Vagina (tissue), 2 donors: Measurements from ENCODE around the gene MGME1. TPM values are rescaled to one million over a fixed set of nuclear protein-coding genes. Genes with fewer than 3 reads are reported as not detected.

ENCODE experiments used
- DNase-seq, 2 donors: peaks; one replicate each; pipeline ENCODE4 v3.0.0-alpha.2; 2017; ENCODE audit errors: extremely low spot score in 2 of 2
- H3K27ac ChIP-seq: fragments of 200-600 bp; sonication (generic); one replicate; pipeline ENCODE4 v1.5.1; 2019
- H3K27me3 ChIP-seq: fragments of 200-600 bp; sonication (generic); one replicate; pipeline ENCODE4 v1.5.1; 2019
- H3K36me3 ChIP-seq, 2 donors: fragments of 200-600 bp; sonication (generic); one replicate each; pipeline ENCODE4 v1.5.1; 2017 to 2019
- H3K4me1 ChIP-seq: fragments of 200-600 bp; sonication (generic); one replicate; pipeline ENCODE4 v1.5.1; 2019
- H3K4me3 ChIP-seq, 2 donors: fragments of 200-600 bp; sonication (generic); 1 replicate in 1 of 2; 2 replicates in 1 of 2; pipeline ENCODE4 v1.5.1; 2016 to 2019
- H3K9me3 ChIP-seq: fragments of 200-600 bp; sonication (generic); one replicate; pipeline ENCODE4 v1.5.1; 2019
- POLR2A ChIP-seq, 2 donors: fragments of 450-650 bp; IDR thresholded peaks; one replicate each; pipeline ENCODE4 v1.6.1; 2017; ENCODE audit warnings: antibody characterized with exemption in 2 of 2, mild to moderate bottlenecking in 2 of 2, moderate library complexity in 2 of 2
- POLR2AphosphoS5 ChIP-seq, 2 donors: sonication (generic); formaldehyde crosslinking; IDR thresholded peaks; one replicate each; pipeline ENCODE4 v1.9.0; 2017; ENCODE audit warnings: antibody characterized with exemption in 2 of 2, mild to moderate bottlenecking in 2 of 2, low read depth in 1 of 2; ENCODE audit not compliant: insufficient read depth in 1 of 2
- intact Hi-C: fragments of 100-400 bp; cut with DNase I; formaldehyde crosslinking; loops from one replicate; pipeline ENCODE4 v1.15.1; 2023
- total RNA-seq: library from RNA; depleted of rRNA; stranded (reverse); fragments of >200 nt; gene quantifications from one replicate; pipeline ENCODE4 v1.2.3, GENCODE V29; 2016
- TF ChIP-seq, protein P1 (sequence below), 3 experiments: fragments of 450-650 bp in 2 of 3; fragments of 200-600 bp in 1 of 3; sonication (generic) in 1 of 3; IDR thresholded peaks; one replicate each; pipeline ENCODE4 v1.5.1; 2017 to 2019; ENCODE audit warnings: antibody characterized with exemption in 3 of 3, mild to moderate bottlenecking in 2 of 3, moderate library complexity in 2 of 3

Gene MGME1
- total RNA-seq, 1 donor from 2014 or later: 8.6 TPM

DNA sequence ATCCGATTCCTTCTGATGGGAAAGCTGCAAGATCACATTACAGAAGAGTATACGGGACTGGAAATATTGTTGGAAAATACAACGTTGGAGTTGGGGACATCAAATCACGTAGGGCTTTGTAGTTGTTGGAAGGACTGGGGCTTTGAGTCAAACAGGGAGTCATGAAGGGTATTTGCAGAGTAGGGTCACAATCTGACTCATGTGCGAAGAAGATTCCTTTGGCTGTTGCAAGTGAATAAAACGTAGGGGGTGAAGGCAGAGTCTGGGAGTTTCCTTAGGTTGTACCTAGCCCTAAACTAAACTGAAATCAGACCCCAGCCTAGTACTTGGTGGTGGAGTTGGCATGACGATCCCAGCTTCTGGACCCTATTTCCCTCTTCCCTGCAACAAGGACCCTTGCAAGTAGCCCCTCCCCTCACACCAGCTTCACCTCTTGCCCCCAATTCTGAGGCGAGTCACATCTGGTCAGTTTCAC, 32.5 kb upstream of the MGME1 start:
- Histone ChIP-seq H3K4me3 (no peak overlapping the region), H3K36me3 (peaks cover 0 to 1% of the 10 kb centered on the region in 2 donors), H3K27me3 (no peaks in the 10 kb centered on the region), H3K9me3 (no peaks in the 10 kb centered on the region), H3K27ac (peak overlapping the region; percentile 74), H3K4me1 (peaks cover 47% of the 10 kb centered on the region)
- intact Hi-C loops: no loop called here
- DNase-seq: no peak
- TF ChIP-seq POLR2AphosphoS5 (IDR thresholded peaks at IDR 0.05; ENCODE audit: insufficient read depth in 1 of 2, low read depth in 1 of 2) (no peak), POLR2A (IDR thresholded peaks at IDR 0.05) (no peak)
- TF ChIP-seq, protein P1, sequence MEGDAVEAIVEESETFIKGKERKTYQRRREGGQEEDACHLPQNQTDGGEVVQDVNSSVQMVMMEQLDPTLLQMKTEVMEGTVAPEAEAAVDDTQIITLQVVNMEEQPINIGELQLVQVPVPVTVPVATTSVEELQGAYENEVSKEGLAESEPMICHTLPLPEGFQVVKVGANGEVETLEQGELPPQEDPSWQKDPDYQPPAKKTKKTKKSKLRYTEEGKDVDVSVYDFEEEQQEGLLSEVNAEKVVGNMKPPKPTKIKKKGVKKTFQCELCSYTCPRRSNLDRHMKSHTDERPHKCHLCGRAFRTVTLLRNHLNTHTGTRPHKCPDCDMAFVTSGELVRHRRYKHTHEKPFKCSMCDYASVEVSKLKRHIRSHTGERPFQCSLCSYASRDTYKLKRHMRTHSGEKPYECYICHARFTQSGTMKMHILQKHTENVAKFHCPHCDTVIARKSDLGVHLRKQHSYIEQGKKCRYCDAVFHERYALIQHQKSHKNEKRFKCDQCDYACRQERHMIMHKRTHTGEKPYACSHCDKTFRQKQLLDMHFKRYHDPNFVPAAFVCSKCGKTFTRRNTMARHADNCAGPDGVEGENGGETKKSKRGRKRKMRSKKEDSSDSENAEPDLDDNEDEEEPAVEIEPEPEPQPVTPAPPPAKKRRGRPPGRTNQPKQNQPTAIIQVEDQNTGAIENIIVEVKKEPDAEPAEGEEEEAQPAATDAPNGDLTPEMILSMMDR (IDR thresholded peaks at IDR 0.05): no peak

DNA sequence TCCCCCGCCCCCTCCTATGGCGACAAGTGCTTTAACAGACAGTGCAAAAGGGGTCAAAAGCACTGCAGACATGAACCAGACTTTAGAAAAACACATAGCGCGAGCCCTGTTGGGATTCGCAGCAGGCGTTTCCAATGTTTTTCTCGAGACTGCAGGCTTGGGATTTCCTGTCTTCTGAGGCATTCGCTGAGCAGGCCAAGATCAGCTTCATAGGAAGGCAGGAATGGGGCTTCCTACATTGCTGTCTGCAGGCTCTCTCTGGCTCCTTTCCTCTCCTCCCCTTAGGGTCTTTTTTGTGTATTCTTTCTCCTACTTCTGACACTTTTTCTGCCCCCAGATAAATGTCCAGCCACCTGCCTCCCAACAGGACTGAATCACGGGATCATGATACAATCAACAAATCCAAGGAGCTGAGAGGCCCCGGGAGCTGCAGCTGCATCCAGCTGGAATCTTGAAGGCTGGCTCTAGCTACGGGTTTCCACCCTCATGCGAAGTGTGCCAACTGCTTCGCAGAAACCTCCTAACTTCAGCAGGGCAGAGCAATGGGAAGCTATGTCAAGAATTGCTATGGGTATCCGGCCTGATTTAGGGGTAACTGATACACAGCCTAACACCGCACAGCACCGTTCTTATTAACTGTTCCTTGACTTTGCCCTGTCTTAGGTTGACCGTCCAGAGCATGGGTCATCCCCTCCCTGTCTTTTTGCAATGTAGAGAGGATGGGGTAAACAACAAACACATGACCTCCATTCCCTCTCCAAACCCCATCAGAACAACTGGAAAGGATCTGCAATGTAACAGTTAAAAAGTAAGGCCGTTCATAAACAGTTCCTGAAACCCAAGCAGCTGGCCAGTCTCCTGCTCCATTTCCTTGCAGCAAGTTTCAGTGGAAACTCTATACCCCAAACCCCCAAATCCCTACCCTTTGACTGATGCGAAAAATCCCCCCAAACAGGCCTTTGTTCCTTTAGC, 31.8 kb upstream of the MGME1 start:
- H3K9me3 ChIP-seq: no peaks in the 10 kb centered on the region
- no peaks in the 10 kb centered on the region for H3K27me3 ChIP-seq
- TF ChIP-seq, protein P1 (IDR thresholded peaks at IDR 0.05): no peak
- TF ChIP-seq POLR2A (IDR thresholded peaks at IDR 0.05) (no peak), POLR2AphosphoS5 (IDR thresholded peaks at IDR 0.05; ENCODE audit: insufficient read depth in 1 of 2, low read depth in 1 of 2) (no peak)
- peaks cover 0 to 8% of the 10 kb centered on the region in 2 donors for H3K36me3 ChIP-seq
- no peak overlapping the region for H3K4me3 ChIP-seq
- DNase-seq: no peak
- peak overlapping the region; percentile 74 for H3K27ac ChIP-seq
- peaks cover 47% of the 10 kb centered on the region for H3K4me1 ChIP-seq
- intact Hi-C loops: no loop called here

DNA sequence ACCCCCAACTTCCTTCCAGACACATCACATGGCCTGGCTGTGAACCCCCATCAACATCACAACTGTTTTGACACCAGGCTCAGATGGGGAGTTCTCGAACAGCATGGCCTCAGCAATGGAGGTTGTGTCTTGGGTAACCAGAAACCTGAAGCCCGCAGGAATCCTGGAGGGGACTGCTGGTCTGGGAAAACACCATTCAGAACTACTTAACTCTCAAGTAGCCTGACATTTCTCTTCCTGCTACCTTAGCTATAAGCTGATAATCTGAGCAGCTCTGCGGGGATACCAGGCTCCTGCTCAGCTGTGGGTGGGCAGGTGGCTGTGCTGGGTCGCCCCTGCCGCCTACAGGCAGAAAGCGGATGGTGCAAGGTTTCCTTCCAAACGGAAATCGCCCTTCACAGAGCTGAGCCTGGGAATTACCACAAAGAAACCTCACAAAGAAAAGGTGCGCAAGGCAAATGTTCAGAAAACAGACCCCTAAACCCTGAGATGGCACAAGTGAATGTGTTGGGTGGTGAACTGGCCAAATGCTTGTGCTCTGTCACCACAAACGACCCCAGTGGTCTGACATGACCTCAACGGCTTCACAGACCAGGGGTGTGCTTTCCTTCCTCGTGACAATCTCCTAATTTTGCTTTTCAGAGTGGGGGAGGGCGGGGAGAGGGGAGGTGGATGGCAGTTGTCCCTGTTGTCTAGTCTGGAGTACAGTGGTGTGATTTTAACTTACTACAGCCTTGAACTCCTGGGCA, 29.8 kb upstream of the MGME1 start:
- DNase-seq: no peak
- TF ChIP-seq, protein P1 (IDR thresholded peaks at IDR 0.05): peak; percentile 35 to 70 (median 47)
- TF ChIP-seq POLR2A (IDR thresholded peaks at IDR 0.05) (no peak), POLR2AphosphoS5 (IDR thresholded peaks at IDR 0.05; ENCODE audit: insufficient read depth in 1 of 2, low read depth in 1 of 2) (no peak)
- Histone ChIP-seq H3K27ac (peak overlapping the region; percentile 74), H3K36me3 (peaks cover 0 to 24% of the 10 kb centered on the region in 2 donors), H3K4me1 (peaks cover 47% of the 10 kb centered on the region), H3K9me3 (no peaks in the 10 kb centered on the region), H3K27me3 (no peaks in the 10 kb centered on the region), H3K4me3 (no peak overlapping the region)
- intact Hi-C loops: no loop called here

DNA sequence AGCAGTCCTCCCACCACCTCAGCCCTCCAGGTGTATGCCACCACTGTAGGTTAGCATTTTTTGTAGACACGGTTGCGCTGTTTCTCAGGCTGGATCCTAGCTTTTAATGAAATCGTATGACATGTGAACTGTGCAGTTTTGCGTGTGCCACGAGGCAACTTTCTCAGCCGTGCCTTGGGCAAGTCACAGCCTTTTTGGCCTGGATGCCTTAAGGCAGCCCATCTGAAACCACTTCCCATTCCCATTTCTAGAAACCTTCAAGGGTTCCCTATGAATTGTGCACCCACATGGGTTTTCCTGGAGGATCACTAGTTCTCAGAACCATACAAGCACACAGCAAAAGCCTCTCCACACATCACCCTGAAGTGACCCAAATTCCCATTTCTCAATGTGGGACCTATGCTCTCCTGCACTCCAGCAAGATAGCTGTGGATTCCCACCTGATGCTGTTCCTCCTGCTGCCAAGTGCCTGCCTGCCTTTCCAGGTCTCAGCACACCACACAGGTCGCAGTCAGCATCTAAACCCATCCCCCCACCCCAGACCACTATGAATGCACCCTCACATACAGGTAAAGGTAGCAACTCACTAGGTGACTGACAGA, 29.1 kb upstream of the MGME1 start:
- Histone ChIP-seq H3K4me1 (peaks cover 44% of the 10 kb centered on the region), H3K36me3 (peaks cover 0 to 31% of the 10 kb centered on the region in 2 donors), H3K27me3 (no peaks in the 10 kb centered on the region), H3K4me3 (no peak overlapping the region), H3K9me3 (no peaks in the 10 kb centered on the region), H3K27ac (no peak overlapping the region)
- DNase-seq: no peak
- TF ChIP-seq, protein P1 (IDR thresholded peaks at IDR 0.05): no peak
- no peak for TF ChIP-seq POLR2AphosphoS5 (IDR thresholded peaks at IDR 0.05; ENCODE audit: insufficient read depth in 1 of 2, low read depth in 1 of 2)
- TF ChIP-seq POLR2A (IDR thresholded peaks at IDR 0.05): no peak
- intact Hi-C loops: no loop called here
